Measurements from ENCODE around the gene SLC25A26. TPM values are rescaled to one million over a fixed set of nuclear protein-coding genes. Genes with fewer than 3 reads are reported as not detected.

The SLC25A26 gene
- polyA plus RNA-seq, 1 donor (not counting 4 experiments of a cell fraction or from before 2014, with no cell fraction given): 25.2 TPM

DNA sequence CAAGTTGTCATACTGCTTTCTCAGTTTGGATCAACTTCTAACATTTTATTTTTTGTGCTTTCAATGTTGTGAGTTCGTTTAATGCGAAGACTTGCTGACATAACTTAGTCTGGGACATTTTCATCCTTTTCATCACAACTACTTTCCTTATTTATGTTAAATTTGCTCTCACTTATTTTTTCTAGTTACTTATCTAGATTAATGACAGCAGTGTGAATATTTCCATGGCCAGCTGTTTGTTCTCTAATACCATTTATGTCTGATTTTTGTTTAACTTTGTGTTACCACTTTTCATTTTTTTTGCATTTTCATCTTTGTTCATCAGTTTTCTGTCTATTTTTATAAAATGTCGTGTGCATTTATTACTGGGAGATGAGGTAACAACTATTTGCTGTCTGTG, 6.2 kb downstream of the SLC25A26 start:
- DNase-seq (ENCODE audit: low read depth, low spot score) (no peak), FAIRE-seq (no peak)
- Histone ChIP-seq H3K9ac (ENCODE audit: control insufficient read depth, extremely low read depth, insufficient read depth, low read length) (no peak overlapping the region), H4K20me1 (ENCODE audit: control insufficient read depth, extremely low read depth, insufficient read depth, low read length) (no peaks in the 10 kb centered on the region), H3K4me2 (ENCODE audit: control insufficient read depth, extremely low read depth, insufficient read depth, low read depth, low read length) (no peak overlapping the region), H2AFZ (ENCODE audit: control insufficient read depth, low read length) (no peak overlapping the region), H3K4me3 (ENCODE audit: control insufficient read depth in 2 of 3, extremely low read depth in 1 of 3, insufficient read depth in 2 of 3, low read depth in 1 of 3, low read length in 3 of 3) (no peak overlapping the region), H3K9me3 (ENCODE audit: control insufficient read depth, low read depth, low read length) (no peaks in the 10 kb centered on the region), H3K79me2 (ENCODE audit: control insufficient read depth, insufficient read depth, low read length) (peaks cover 13% of the 10 kb centered on the region), H3K27ac (ENCODE audit: control insufficient read depth, insufficient read depth, low read length) (no peak overlapping the region), H3K4me1 (ENCODE audit: control insufficient read depth, extremely low read depth, insufficient read depth, low read length) (no peaks in the 10 kb centered on the region), H3K36me3 (ENCODE audit: control insufficient read depth in 2 of 2, extremely low read depth in 1 of 2, insufficient read depth in 2 of 2, low read length in 2 of 2) (peaks cover 0 to 3% of the 10 kb centered on the region in 2 experiments), H3K27me3 (ENCODE audit: control insufficient read depth, extremely low read depth, insufficient read depth, low read length) (no peaks in the 10 kb centered on the region), H3K9me1 (ENCODE audit: control insufficient read depth, extremely low read depth, insufficient read depth, low read length) (no peaks in the 10 kb centered on the region)
- dilution Hi-C loops (cut with MboI; ENCODE audit: extremely low pct_ligation_motif_present, low sequenced_read_pairs): no loop called here
- no peak for TF ChIP-seq EZH2 (IDR thresholded peaks at IDR 0.05; ENCODE audit: low read length)
- TF ChIP-seq, protein P1, sequence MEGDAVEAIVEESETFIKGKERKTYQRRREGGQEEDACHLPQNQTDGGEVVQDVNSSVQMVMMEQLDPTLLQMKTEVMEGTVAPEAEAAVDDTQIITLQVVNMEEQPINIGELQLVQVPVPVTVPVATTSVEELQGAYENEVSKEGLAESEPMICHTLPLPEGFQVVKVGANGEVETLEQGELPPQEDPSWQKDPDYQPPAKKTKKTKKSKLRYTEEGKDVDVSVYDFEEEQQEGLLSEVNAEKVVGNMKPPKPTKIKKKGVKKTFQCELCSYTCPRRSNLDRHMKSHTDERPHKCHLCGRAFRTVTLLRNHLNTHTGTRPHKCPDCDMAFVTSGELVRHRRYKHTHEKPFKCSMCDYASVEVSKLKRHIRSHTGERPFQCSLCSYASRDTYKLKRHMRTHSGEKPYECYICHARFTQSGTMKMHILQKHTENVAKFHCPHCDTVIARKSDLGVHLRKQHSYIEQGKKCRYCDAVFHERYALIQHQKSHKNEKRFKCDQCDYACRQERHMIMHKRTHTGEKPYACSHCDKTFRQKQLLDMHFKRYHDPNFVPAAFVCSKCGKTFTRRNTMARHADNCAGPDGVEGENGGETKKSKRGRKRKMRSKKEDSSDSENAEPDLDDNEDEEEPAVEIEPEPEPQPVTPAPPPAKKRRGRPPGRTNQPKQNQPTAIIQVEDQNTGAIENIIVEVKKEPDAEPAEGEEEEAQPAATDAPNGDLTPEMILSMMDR (optimal IDR thresholded peaks at IDR 0.05 in 1 of 3, IDR thresholded peaks at IDR 0.05 in 1 of 3, conservative IDR thresholded peaks at IDR 0.05 in 1 of 3; ENCODE audit: extremely low read depth in 1 of 3, insufficient read depth in 2 of 3, low read length in 3 of 3): no peak

DNA sequence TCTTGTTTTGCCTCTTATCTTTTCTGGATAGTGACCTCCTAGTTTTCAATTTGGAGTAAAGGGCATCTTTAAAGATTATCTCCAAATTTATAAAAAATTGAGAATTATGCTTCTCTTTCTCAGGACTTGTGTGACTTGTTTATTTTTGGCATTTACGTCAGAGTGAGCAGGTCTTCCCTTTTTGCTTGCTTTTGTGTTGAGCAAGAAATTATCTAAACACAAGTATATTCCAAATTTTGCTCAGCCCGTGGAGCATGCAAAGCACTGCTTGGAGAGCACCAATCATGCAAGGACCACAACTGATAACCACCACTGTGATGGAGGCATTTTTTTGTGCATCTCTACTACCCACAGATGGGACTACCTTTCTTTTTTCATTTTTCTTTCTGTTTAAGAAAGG, 7.1 kb downstream of the SLC25A26 start:
- Histone ChIP-seq H4K20me1 (ENCODE audit: control insufficient read depth, extremely low read depth, insufficient read depth, low read length) (no peaks in the 10 kb centered on the region), H2AFZ (ENCODE audit: control insufficient read depth, low read length) (no peak overlapping the region), H3K4me1 (ENCODE audit: control insufficient read depth, extremely low read depth, insufficient read depth, low read length) (no peaks in the 10 kb centered on the region), H3K9me3 (ENCODE audit: control insufficient read depth, low read depth, low read length) (no peaks in the 10 kb centered on the region), H3K79me2 (ENCODE audit: control insufficient read depth, insufficient read depth, low read length) (peaks cover 13% of the 10 kb centered on the region), H3K27ac (ENCODE audit: control insufficient read depth, insufficient read depth, low read length) (no peak overlapping the region), H3K27me3 (ENCODE audit: control insufficient read depth, extremely low read depth, insufficient read depth, low read length) (no peaks in the 10 kb centered on the region), H3K4me2 (ENCODE audit: control insufficient read depth, extremely low read depth, insufficient read depth, low read depth, low read length) (no peak overlapping the region), H3K36me3 (ENCODE audit: control insufficient read depth in 2 of 2, extremely low read depth in 1 of 2, insufficient read depth in 2 of 2, low read length in 2 of 2) (peaks cover 0 to 1% of the 10 kb centered on the region in 2 experiments), H3K4me3 (ENCODE audit: control insufficient read depth in 2 of 3, extremely low read depth in 1 of 3, insufficient read depth in 2 of 3, low read depth in 1 of 3, low read length in 3 of 3) (no peak overlapping the region), H3K9me1 (ENCODE audit: control insufficient read depth, extremely low read depth, insufficient read depth, low read length) (no peaks in the 10 kb centered on the region), H3K9ac (ENCODE audit: control insufficient read depth, extremely low read depth, insufficient read depth, low read length) (no peak overlapping the region)
- no peak for TF ChIP-seq EZH2 (IDR thresholded peaks at IDR 0.05; ENCODE audit: low read length)
- TF ChIP-seq, protein P1 (optimal IDR thresholded peaks at IDR 0.05 in 1 of 3, IDR thresholded peaks at IDR 0.05 in 1 of 3, conservative IDR thresholded peaks at IDR 0.05 in 1 of 3; ENCODE audit: extremely low read depth in 1 of 3, insufficient read depth in 2 of 3, low read length in 3 of 3): no peak
- dilution Hi-C loops (cut with MboI; ENCODE audit: extremely low pct_ligation_motif_present, low sequenced_read_pairs): no loop called here
- FAIRE-seq: no peak
- DNase-seq (ENCODE audit: low read depth, low spot score): no peak
